ENCODE data around the gene HS6ST3. TPM values are rescaled to one million over a fixed set of nuclear protein-coding genes. Genes with fewer than 3 reads are reported as not detected.

Gene HS6ST3
- total RNA-seq, 6 donors from 2014 or later, result 0.03 to 1.0 (median 0.22) TPM; not detected in 1

- Histone ChIP-seq H3K9me3 (no peaks in the 10 kb centered on the region), H3K36me3 (no peaks in the 10 kb centered on the region), H3K27me3 (no peaks in the 10 kb centered on the region), H3K4me3 (no peak overlapping the region), H3K4me1 (no peaks in the 10 kb centered on the region), H3K27ac (no peak overlapping the region)
- no peak for ATAC-seq (ENCODE audit: low FRiP score in 2 of 2)
- no peak for DNase-seq
- TF ChIP-seq EP300 (IDR thresholded peaks at IDR 0.05) (no peak), POLR2AphosphoS5 (IDR thresholded peaks at IDR 0.05) (no peak), POLR2A (IDR thresholded peaks at IDR 0.05) (no peak), CTCF (IDR thresholded peaks at IDR 0.05) (no peak)
These were observed 331.4 kb downstream of the HS6ST3 start for GRCh38 chr13:96421314-96421713.

- Histone ChIP-seq H3K27ac (no peak overlapping the region), H3K4me3 (no peak overlapping the region), H3K36me3 (no peaks in the 10 kb centered on the region), H3K27me3 (no peaks in the 10 kb centered on the region), H3K4me1 (no peaks in the 10 kb centered on the region), H3K9me3 (no peaks in the 10 kb centered on the region)
- 59 to 67% methylated on average over 4 of the region's 4 CpGs for WGBS, 2 donors
- TF ChIP-seq POLR2A (IDR thresholded peaks at IDR 0.05) (no peak), CTCF (IDR thresholded peaks at IDR 0.05) (no peak), EP300 (IDR thresholded peaks at IDR 0.05) (no peak), POLR2AphosphoS5 (IDR thresholded peaks at IDR 0.05) (no peak)
- DNase-seq (no peak), ATAC-seq (ENCODE audit: low FRiP score in 2 of 2) (no peak)
These were observed 332.1 kb downstream of the HS6ST3 start for GRCh38 chr13:96422002-96422401.

GRCh38 chr13:96426167-96426566 is 336.3 kb downstream of the HS6ST3 start:
- no peaks in the 10 kb centered on the region for H3K9me3 ChIP-seq
- H3K36me3 ChIP-seq, result no peaks in the 10 kb centered on the region
- no peaks in the 10 kb centered on the region for H3K27me3 ChIP-seq
- no peak for TF ChIP-seq CTCF (IDR thresholded peaks at IDR 0.05)
- TF ChIP-seq POLR2AphosphoS5 (IDR thresholded peaks at IDR 0.05), result no peak
- no peak for DNase-seq
- ATAC-seq (ENCODE audit: low FRiP score in 2 of 2), result no peak
- 66 to 82% methylated on average over 3 of the region's 3 CpGs for WGBS, 2 donors
- H3K4me3 ChIP-seq, result no peak overlapping the region
- H3K27ac ChIP-seq, result no peak overlapping the region
- H3K4me1 ChIP-seq, result no peaks in the 10 kb centered on the region

- no peaks in the 10 kb centered on the region for H3K27me3 ChIP-seq
- ATAC-seq (ENCODE audit: low FRiP score in 2 of 2), result no peak
- no peak overlapping the region for H3K27ac ChIP-seq
- no peaks in the 10 kb centered on the region for H3K9me3 ChIP-seq
- TF ChIP-seq CTCF (IDR thresholded peaks at IDR 0.05) (no peak), POLR2AphosphoS5 (IDR thresholded peaks at IDR 0.05) (no peak), POLR2A (IDR thresholded peaks at IDR 0.05) (no peak), EP300 (IDR thresholded peaks at IDR 0.05) (no peak)
- H3K4me3 ChIP-seq, result no peak overlapping the region
- DNase-seq, result no peak
- WGBS, 2 donors, result 64 to 75% methylated on average over 5 of the region's 5 CpGs
- no peaks in the 10 kb centered on the region for H3K36me3 ChIP-seq
- no peaks in the 10 kb centered on the region for H3K4me1 ChIP-seq
These were observed 339.0 kb downstream of the HS6ST3 start for GRCh38 chr13:96428911-96429310.

- 77 to 89% methylated on average over 4 to 5 of the region's 5 CpGs for WGBS, 2 donors
- no peak overlapping the region for H3K4me3 ChIP-seq
- TF ChIP-seq POLR2A (IDR thresholded peaks at IDR 0.05) (no peak), POLR2AphosphoS5 (IDR thresholded peaks at IDR 0.05) (no peak), EP300 (IDR thresholded peaks at IDR 0.05) (no peak), CTCF (IDR thresholded peaks at IDR 0.05) (no peak)
- DNase-seq (no peak), ATAC-seq (ENCODE audit: low FRiP score in 2 of 2) (no peak)
- H3K27ac ChIP-seq, result no peak overlapping the region
- H3K27me3 ChIP-seq, result no peaks in the 10 kb centered on the region
- no peaks in the 10 kb centered on the region for H3K9me3 ChIP-seq
- no peaks in the 10 kb centered on the region for H3K4me1 ChIP-seq
- no peaks in the 10 kb centered on the region for H3K36me3 ChIP-seq
These were observed 341.2 kb downstream of the HS6ST3 start for GRCh38 chr13:96431044-96431581.

All from upper lobe of left lung (tissue), 6 donors.